K562 (cell line): ENCODE data around the gene HBM. TPM values are rescaled to one million over a fixed set of nuclear protein-coding genes. Genes with fewer than 3 reads are reported as not detected.
"Not testable (repeated sequence)": the region's sequence is repeated elsewhere in the genome, so short reads cannot be mapped to it uniquely, and the experiment has no call there.

ENCODE experiments used
- ATAC-seq: fragments of 200-7000 bp; cut with Tn5 transposase; 3 replicates; pipeline ENCODE4 v1.9.1; 2020; ENCODE audit warnings: moderate library complexity
- BruUV-seq: library from RNA; stranded (reverse); fragments of 400-500 nt; replicated peaks from 2 replicates; lab custom pipeline; 2021; lab: Mats Ljungman, UMichigan
- CTCF ChIA-PET: fragments of 300-600 bp; formaldehyde crosslinking; extraction: SDS; loops from one replicate; lab custom pipeline; 2021; ENCODE audit warnings: low intra/inter-chr PET ratio; lab: Yijun Ruan, JAX
- POLR2A ChIA-PET: fragments of 300-600, 350-650 bp; sonication (Branson Sonifier 250); formaldehyde crosslinking; extraction: SDS; loops from one replicate; lab custom pipeline; 2021; ENCODE audit warnings: antibody characterized with exemption, inconsistent platforms; lab: Yijun Ruan, JAX
- DNase-seq, 4 experiments: peaks; one replicate each; pipeline versions ENCODE4 v3.0.0 to v3.0.0-alpha.2; 2011 to 2018; ENCODE audit warnings: low spot score in 3 of 4, mixed read lengths in 3 of 4; ENCODE audit errors: extremely low read depth in 1 of 4
- FAIRE-seq: peaks from 2 replicates; lab custom pipeline; 2011; peaks lifted over from hg19 to GRCh38; lab: Jason Lieb, UNC
- H2AFZ ChIP-seq: 2 replicates; pipeline ENCODE4 v1.6.0; 2011; ENCODE audit warnings: low read depth, low read length, control low read depth, inconsistent platforms
- H3K27ac ChIP-seq: fragments of 200-600 bp; 3 replicates; pipeline ENCODE4 v1.8.0; 2011; ENCODE audit warnings: low read depth, mild to moderate bottlenecking, control low read depth, inconsistent platforms, low read length, moderate library complexity, mixed read lengths; ENCODE audit errors: extremely low read depth
- H3K27me3 ChIP-seq, 2 experiments: fragments of 300-600 bp in 1 of 2; 2 replicates in 1 of 2; 3 replicates in 1 of 2; pipeline versions ENCODE4 v1.6.0 to v1.8.0; 2011; ENCODE audit warnings: inconsistent platforms in 2 of 2, low read length in 2 of 2, mild to moderate bottlenecking in 1 of 2, mixed read lengths in 1 of 2, moderate library complexity in 1 of 2; ENCODE audit not compliant: control insufficient read depth in 2 of 2, insufficient read depth in 2 of 2
- H3K36me3 ChIP-seq: fragments of 300-600 bp; 3 replicates; pipeline ENCODE4 v1.8.0; 2011; ENCODE audit warnings: mild to moderate bottlenecking, low read length, inconsistent platforms; ENCODE audit not compliant: control insufficient read depth, insufficient read depth
- H3K4me1 ChIP-seq, 2 experiments: fragments of 200-600 bp in 1 of 2; replicated peaks in 1 of 2; 2 replicates in 1 of 2; 3 replicates in 1 of 2; pipeline versions ENCODE4 v1.5.1 to v1.8.0; 2011; ENCODE audit warnings: inconsistent platforms in 2 of 2, low read length in 2 of 2, mild to moderate bottlenecking in 1 of 2, mixed read lengths in 1 of 2, moderate library complexity in 1 of 2; ENCODE audit not compliant: control insufficient read depth in 2 of 2, insufficient read depth in 2 of 2
- H3K4me2 ChIP-seq: 2 replicates; pipeline ENCODE4 v1.6.1; 2011; ENCODE audit warnings: low read length, control low read depth, inconsistent platforms, mixed read lengths; ENCODE audit not compliant: insufficient read depth
- H3K4me3 ChIP-seq: fragments of 200-600 bp; sonication (generic), shearing (Covaris generic); 2 replicates; pipeline ENCODE4 v1.5.1; 2016; ENCODE audit warnings: control low read depth, inconsistent platforms
- H3K79me2 ChIP-seq: fragments of 200-600 bp; 3 replicates; pipeline ENCODE4 v1.8.0; 2011; ENCODE audit warnings: low read length, inconsistent platforms; ENCODE audit not compliant: control insufficient read depth, insufficient read depth
- H3K9ac ChIP-seq, 2 experiments: 2 replicates each; pipeline versions ENCODE4 v1.6.0 to v1.6.1; 2011; ENCODE audit warnings: low read depth in 2 of 2, low read length in 2 of 2, control low read depth in 1 of 2, inconsistent platforms in 1 of 2, mild to moderate bottlenecking in 1 of 2, mixed read lengths in 1 of 2; ENCODE audit not compliant: insufficient read depth in 1 of 2
- H3K9me1 ChIP-seq: one replicate; pipeline ENCODE4 v1.6.0; 2011; ENCODE audit warnings: inconsistent platforms, mild to moderate bottlenecking, low read length, moderate library complexity; ENCODE audit not compliant: control insufficient read depth, insufficient read depth
- H3K9me3 ChIP-seq: replicated peaks from 2 replicates; pipeline ENCODE4 v1.5.1; 2011; ENCODE audit warnings: low read depth, low read length, inconsistent platforms; ENCODE audit not compliant: control insufficient read depth, insufficient read depth
- H4K20me1 ChIP-seq: replicated peaks from 2 replicates; pipeline ENCODE4 v1.6.1; 2011; ENCODE audit warnings: low read length, inconsistent platforms, mixed read lengths; ENCODE audit not compliant: control insufficient read depth, insufficient read depth
- NFE2 ChIP-seq: IDR thresholded peaks from 2 replicates; pipeline ENCODE4 v1.6.1; 2014; ENCODE audit warnings: antibody characterized with exemption, low read depth
- ZNF778 ChIP-seq: fragments of 450-650 bp; formaldehyde crosslinking; IDR thresholded peaks from 2 replicates; pipeline ENCODE4 v1.4.0; 2020; ENCODE audit warnings: mild to moderate bottlenecking, moderate library complexity
- WGBS: fragments of 100-300 bp; shearing (Covaris generic); methylation state at CpG from one replicate; pipeline ENCODE4 v1.1.6; 2016; ENCODE audit warnings: low coverage, mixed read lengths; ENCODE audit not compliant: insufficient coverage; ENCODE audit errors: missing lambda C conversion rate; 5-methylcytosine and 5-hydroxymethylcytosine counted together
- in situ Hi-C: fragments of 300-500 bp; cut with MboI; formaldehyde crosslinking; loops from 4 replicates; pipeline ENCODE4 v1.15.0; 2018; ENCODE audit warnings: inconsistent platforms, mixed read lengths
- intact Hi-C: fragments of 100-400 bp; cut with micrococcal nuclease; formaldehyde crosslinking; loops from 2 replicates; pipeline ENCODE4 v1.14.2; 2022
- polyA plus RNA-seq, 8 experiments: library from polyadenylated mRNA; depleted of rRNA in 4 of 8; stranded (reverse) in 5 of 8; unstranded in 3 of 8; fragments of >200 nt; fragmentation: Nextera tagmentation in 2 of 8; fragmentation: Illumina TruSeq in 1 of 8; extraction: Ambion mirVana in 2 of 8; extraction: Trizol in 1 of 8; gene quantifications; 2 replicates each; pipeline versions ENCODE4 v1.2.1 to v1.2.3, GENCODE V29; 2011 to 2014; ENCODE audit warnings: inconsistent platforms in 1 of 8, missing spikeins in 1 of 8
- total RNA-seq, 7 experiments: library from RNA; depleted of rRNA in 6 of 7; stranded (reverse); fragments of >200 nt in 6 of 7; fragmentation: Illumina TruSeq in 2 of 7; extraction: Trizol in 2 of 7; gene quantifications; 2 replicates each; pipeline versions ENCODE4 v1.2.1 to v1.2.3, GENCODE V29; 2011 to 2021; ENCODE audit warnings: low replicate concordance in 1 of 7

HBM gene
- total and polyA plus RNA-seq, 9 of the 15 experiments (the other 6 are each of a cell fraction or from before 2014, with no cell fraction given) = not detected

GRCh38 chr16:170788-171187, 5.0 kb downstream of the HBM start (continued):
- no peak for TF ChIP-seq ZNF778
- TF ChIP-seq NFE2 = no peak

GRCh38 chr16:172374-172941, 6.7 kb downstream of the HBM start, which contains the start of gene HBA2:
Gene HBA2 (plus strand): TSS chr16:172876. CDS start chr16:172913, 37 bp downstream.
- H2AFZ ChIP-seq, BruUV-seq, in situ Hi-C loops, H3K9me3 ChIP-seq, H3K27me3 ChIP-seq, POLR2A ChIA-PET, H3K79me2 ChIP-seq, H4K20me1 ChIP-seq, CTCF ChIA-PET, H3K27ac ChIP-seq, intact Hi-C loops, H3K9me1 ChIP-seq, DNase-seq, H3K36me3 ChIP-seq: not testable (repeated sequence)
- H3K9ac ChIP-seq = peak within 1 kb of the TSS in 1 of 2 experiments; percentile 84; a peak in 3 of 4 replicates
- peak within 1 kb of the TSS; percentile 32 for H3K4me3 ChIP-seq
- peak; percentile 77 for FAIRE-seq
- peaks cover 22 to 58% of the 10 kb centered on the region in 2 experiments; a peak in 4 of 5 replicates for H3K4me1 ChIP-seq
- H3K4me2 ChIP-seq = 0 out of 2 replicates have a peak within 1 kb of the TSS, but pooled peaks have one; percentile 18
- ATAC-seq = peak; percentile 66
- WGBS = no CpG with 5 or more reads among the region's 74 CpGs
